H4 (cell line): Measurements from ENCODE around the gene HOXD11. TPM values are rescaled to one million over a fixed set of nuclear protein-coding genes. Genes with fewer than 3 reads are reported as not detected.

Experiments used
- DNase-seq: peaks from one replicate; pipeline ENCODE4 v3.0.0-alpha.2; 2015; ENCODE audit warnings: low spot score
- total RNA-seq: library from RNA; depleted of rRNA; stranded (reverse); fragments of >200 nt; shearing (Covaris generic); gene quantifications from 2 replicates; pipeline ENCODE4 v1.2.3, GENCODE V29; 2014

Gene HOXD11
- total RNA-seq, 1 experiment from 2014 or later = not detected

DNA sequence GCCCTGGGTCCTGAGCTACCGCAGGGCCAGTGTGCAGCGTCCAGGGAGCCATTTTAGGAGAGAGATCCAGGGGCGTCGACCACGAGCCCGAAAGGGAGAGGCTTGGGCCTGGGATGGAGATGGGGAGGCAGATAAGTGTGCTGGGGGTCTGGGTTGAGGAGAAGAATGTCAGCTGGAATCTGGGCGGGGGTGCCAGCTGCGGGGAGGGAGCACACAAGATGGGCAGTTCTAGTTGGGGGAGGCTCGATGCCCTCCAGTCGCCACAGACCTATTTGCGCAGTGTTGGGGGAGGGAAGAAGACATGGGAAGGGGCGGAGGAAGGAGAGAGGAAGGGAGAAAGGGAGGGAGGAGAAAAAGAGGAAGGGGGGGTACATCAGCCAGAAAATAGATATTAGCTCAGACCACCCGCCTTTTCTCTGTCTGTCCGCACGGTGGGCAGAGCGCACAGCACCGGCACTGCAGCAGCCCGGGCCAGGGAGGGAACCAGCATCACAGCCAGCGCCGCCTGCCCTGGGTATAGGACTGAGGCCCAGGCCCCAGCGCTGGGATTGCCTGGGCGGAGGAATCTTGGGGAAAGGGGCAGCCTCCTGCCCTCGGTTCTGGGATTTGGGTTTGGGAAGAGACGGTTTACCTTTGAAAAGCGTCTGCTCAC, 1.9 kb upstream of the HOXD11 start:
- DNase-seq = no peak

DNA sequence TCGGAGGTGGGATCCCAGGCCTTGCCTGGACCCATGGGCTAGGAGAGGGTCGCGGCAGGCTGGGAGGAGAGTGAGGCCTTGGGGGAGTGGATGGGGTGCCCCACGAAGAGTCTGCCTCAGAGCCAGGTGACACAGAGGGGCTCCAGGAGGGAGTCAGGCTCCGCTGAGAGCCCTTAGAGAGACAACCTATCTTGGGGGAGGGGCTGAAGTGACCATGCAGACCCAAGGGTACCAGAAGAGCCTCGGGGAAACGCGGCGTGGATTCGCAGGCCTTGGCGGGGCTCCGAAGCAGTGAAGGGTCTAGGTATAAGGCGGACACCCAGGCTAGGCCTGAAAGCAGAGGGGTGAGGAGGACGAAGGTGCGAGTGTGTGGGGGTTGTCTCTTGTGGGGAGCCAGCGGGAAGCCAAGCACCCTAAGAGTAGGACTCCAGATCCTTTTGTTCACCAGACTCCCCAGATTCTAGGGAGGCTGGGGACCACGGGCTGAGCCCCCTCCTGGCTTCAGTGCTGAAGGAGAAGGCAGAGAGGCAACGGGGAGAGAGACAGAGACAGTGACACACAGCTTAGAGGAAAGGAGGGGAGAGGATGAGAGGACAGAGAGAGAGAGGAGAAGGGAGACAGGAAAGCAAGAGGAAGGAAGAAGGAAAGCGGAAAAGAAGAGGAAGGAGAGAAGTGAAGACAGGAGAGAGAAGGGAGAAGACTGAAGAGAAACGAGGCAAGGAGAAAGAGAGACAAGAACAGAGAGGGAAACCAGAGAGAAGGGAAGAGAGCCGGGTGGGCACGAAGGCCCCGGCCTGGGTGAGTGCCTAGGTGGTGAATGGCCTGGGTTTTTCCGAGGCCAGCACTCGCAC, 1.1 kb upstream of the HOXD11 start:
- DNase-seq = no peak

DNA sequence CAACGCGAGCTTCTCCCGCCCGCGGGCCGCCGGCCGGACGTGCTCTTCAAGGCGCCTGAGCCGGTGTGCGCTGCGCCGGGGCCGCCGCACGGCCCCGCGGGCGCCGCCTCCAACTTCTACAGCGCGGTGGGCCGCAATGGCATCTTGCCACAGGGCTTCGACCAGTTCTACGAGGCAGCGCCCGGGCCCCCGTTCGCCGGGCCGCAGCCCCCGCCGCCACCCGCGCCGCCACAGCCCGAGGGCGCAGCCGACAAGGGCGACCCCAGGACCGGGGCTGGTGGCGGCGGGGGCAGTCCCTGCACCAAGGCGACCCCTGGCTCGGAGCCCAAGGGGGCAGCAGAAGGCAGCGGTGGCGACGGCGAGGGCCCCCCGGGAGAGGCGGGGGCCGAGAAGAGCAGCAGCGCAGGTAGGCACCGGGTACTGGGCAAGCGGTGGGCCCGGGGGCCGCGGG, 676 bp downstream of the HOXD11 start:
- no peak for DNase-seq

DNA sequence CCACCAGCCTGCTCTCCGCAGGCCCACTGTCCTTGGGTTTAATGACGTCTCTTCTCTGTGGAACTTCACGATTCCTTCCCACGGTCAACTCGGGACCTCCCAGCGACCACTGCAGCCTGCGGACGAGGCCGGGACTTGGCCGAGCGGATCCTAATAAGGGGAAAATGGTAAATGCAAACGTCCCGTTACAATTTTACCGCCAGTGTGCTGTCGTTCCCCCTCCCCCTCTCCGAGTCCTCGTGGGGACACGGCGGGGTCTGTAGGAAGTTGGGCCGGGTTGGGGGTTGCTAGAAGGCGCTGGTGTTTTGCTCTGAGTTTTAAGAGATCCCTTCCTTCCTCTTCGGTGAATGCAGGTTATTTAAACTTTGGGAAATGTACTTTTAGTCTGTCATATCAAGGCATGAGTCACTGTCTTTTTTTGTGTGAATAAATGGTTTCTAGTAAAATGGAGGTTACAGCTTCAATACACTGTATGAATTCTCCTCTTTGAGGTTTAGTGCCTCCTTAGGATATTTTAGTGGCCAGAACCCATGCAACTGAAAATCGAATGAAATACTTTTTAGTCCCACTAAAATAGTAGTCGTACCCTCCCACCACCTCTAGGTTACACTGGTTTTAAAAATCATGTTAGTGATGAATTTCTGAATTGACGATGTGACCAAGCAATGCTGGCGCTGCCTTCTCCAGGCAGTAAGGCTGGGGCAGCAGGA, 2.3 kb downstream of the HOXD11 start:
- no peak for DNase-seq

DNA sequence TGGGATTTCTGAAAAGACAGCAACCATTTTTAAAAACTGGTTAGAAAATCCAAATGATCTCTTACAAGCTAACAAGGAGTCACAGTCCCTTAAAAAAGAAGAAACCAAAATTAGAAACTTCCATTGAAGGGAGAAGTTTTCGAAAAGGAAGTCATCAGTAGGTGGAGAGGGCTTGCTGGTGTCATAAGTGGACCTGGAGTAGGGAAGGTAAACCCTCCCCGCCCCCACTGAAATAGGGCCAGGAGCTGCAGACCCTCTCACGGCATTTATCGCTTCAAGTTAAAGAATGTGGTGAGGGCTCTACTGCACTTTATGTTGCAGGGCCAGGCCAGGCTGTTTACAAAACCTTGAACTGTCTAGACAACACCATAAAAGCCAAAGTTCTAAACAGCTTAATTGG, 2.9 kb downstream of the HOXD11 start:
- no peak for DNase-seq

- no peak for DNase-seq
Measured at GRCh38 chr2:176110415-176111308, 3.6 kb downstream of the HOXD11 start.

- DNase-seq = peak; percentile 34
Measured at GRCh38 chr2:176111309-176111663, 4.2 kb downstream of the HOXD11 start.

GRCh38 chr2:176111846-176112374, 4.8 kb downstream of the HOXD11 start:
- no peak for DNase-seq

GRCh38 chr2:176112375-176113302, 5.6 kb downstream of the HOXD11 start:
- no peak for DNase-seq

- DNase-seq = no peak
Measured at GRCh38 chr2:176114120-176114929, 7.2 kb downstream of the HOXD11 start.

GRCh38 chr2:176114930-176115625, 8.0 kb downstream of the HOXD11 start:
- no peak for DNase-seq

DNA sequence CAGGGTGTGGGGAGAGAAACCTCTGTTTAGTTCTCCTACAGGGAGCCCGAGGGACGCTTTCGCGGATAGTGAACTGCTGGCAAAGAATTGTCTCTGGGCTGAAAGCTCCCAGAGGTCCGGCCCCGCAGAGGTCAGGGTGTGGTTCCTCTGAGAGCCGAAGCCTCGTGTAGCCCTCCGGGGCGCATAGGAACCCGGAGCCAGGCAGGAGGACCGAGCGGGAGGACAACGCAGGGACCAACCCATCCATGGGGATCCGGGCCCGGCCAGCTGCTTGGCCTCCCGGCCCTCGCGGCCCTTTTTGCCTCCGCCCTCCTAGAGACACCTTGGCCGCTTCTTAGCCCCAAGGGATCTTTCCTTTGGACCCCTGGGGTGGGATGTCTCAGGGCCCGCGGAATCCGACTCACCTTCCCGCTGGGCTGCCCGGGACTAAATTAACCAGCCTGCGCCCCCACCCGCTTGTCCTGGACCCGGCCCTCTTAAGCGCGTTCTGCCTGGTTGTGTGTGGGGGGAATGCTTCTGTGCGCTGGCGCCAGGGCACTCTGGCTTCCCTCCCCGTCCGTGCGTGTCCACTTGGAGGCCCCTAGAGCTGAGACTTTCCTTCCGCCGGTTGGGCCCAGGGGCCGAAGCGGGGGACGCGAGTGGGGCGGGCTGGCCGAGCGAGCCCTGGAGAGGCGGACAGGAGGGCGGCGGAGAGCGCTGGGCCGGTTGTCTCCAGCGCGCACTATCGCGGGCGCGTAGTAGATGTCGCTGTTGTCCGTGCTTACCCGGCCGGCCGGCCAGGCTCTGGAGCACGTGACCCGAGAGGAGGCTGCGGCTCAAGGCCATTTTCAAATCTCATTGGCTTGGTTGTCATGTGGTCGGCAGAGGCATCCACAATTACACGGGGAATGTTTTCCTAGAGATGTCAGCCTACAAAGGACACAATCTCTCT, 9.1 kb downstream of the HOXD11 start, which contains the start of gene HOXD10:
TSS of gene HOXD10 (plus strand) at position 896 of the 931 bp plus-strand sequence. CDS start 56 bp downstream, outside the sequence.
- DNase-seq = no peak

GRCh38 chr2:176117162-176117822, 10.2 kb downstream of the HOXD11 start:
- DNase-seq = no peak

- no peak for DNase-seq
Measured at GRCh38 chr2:176117823-176118371, 10.8 kb downstream of the HOXD11 start.

GRCh38 chr2:176118601-176119339, 11.7 kb downstream of the HOXD11 start:
- DNase-seq = peak; percentile 64
